Activated CD4-positive, alpha-beta memory T cell treated with anti-CD3 and anti-CD28 coated beads, Interleukin-2, amount 10 ng/mL, durations not matched to agents 7 days and 5 days (primary cell): ENCODE measurements around the gene OR2AE1. TPM values are rescaled to one million over a fixed set of nuclear protein-coding genes. Genes with fewer than 3 reads are reported as not detected.
"Not testable (repeated sequence)": the region's sequence is repeated elsewhere in the genome, so short reads cannot be mapped to it uniquely, and the experiment has no call there.

ENCODE experiments used
- CTCF ChIA-PET: fragments of 350-600 bp; sonication (Branson Sonifier 250); formaldehyde crosslinking; loops from one replicate; lab custom pipeline; 2021; ENCODE audit warnings: antibody characterized with exemption, inconsistent platforms; lab: Charles Lee
- POLR2A ChIA-PET: fragments of 350-600 bp; sonication (Branson Sonifier 250); formaldehyde crosslinking; loops from one replicate; lab custom pipeline; 2021; ENCODE audit warnings: antibody characterized with exemption; lab: Charles Lee
- DNase-seq: peaks from one replicate; pipeline ENCODE4 v3.0.0-alpha.2; 2020
- H3K27ac Mint-ChIP-seq: one replicate; pipeline ENCODE4 v1.8.0; 2021; ENCODE audit warnings: mild to moderate bottlenecking, mixed read lengths
- H3K27me3 Mint-ChIP-seq: one replicate; pipeline ENCODE4 v1.8.0; 2021; ENCODE audit warnings: mixed read lengths
- H3K36me3 Mint-ChIP-seq: one replicate; pipeline ENCODE4 v1.8.0; 2021; ENCODE audit warnings: low read depth, mixed read lengths
- H3K4me1 Mint-ChIP-seq: one replicate; pipeline ENCODE4 v1.8.0; 2021; ENCODE audit warnings: mixed read lengths
- H3K4me3 Mint-ChIP-seq: one replicate; pipeline ENCODE4 v1.8.0; 2021; ENCODE audit warnings: mild to moderate bottlenecking, mixed read lengths
- H3K9me3 Mint-ChIP-seq: one replicate; pipeline ENCODE4 v1.8.0; 2021; ENCODE audit warnings: mixed read lengths
- total RNA-seq, 2 experiments: library from RNA; stranded (reverse); gene quantifications; one replicate each; pipeline ENCODE4 v1.2.3, GENCODE V29; 2021

OR2AE1 gene
- total RNA-seq, 2 experiments from 2014 or later: not detected

DNA sequence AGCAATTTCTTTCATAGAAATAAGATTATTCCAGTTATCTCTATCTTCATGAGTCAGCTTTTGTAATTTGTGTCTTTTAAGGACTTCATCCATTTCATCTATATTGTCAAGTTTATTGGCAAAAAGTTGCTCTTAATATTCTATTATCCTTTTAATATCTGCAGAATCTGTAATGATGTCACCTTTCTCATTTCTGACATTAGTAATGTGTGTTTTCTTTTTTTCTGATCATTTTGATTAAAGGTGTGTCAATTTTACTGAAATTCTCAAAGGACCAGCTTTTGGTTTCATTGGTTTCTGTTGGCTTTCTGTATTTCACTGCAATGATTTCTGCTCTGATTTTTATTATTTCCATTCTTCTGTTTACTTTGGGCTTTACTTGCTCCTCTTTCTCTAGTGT is 17.9 kb upstream of the OR2AE1 start:
- POLR2A ChIA-PET: interaction anchor here (0.5 kb wide), 1 partner anchor 23 kb away, joined by 4 read pairs; no protein-coding TSS in a partner anchor
- H3K4me3 Mint-ChIP-seq: no peak overlapping the region
- H3K27me3 Mint-ChIP-seq: no peaks in the 10 kb centered on the region
- H3K36me3 Mint-ChIP-seq: peaks cover 53% of the 10 kb centered on the region
- no peaks in the 10 kb centered on the region for H3K9me3 Mint-ChIP-seq
- no peak for DNase-seq
- CTCF ChIA-PET: interaction anchor here (0.9 kb wide), 1 partner anchor 85 kb away, joined by 3 read pairs; no protein-coding TSS in a partner anchor
- peaks cover 12% of the 10 kb centered on the region for H3K4me1 Mint-ChIP-seq
- no peak overlapping the region for H3K27ac Mint-ChIP-seq

DNA sequence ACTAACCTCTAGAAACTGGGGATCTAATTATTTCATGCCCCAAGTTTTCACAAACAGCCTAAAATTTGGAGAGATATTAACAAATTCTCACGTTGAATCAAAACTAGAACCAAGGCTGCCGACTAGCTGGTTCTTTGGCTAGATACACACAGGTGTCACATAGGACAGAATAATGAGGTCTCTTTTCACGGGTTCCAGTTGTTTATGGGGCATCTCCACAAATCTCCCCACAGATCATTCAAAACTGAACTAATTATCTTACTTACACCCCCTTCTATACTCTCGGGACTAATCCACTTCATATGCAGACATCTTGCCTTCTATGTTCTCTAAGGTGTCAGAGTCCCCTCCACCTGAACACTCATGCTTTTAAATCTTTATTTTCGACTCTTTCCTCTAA is 16.4 kb upstream of the OR2AE1 start:
- Mint-ChIP-seq H3K36me3 (peaks cover 49% of the 10 kb centered on the region), H3K27ac (no peak overlapping the region), H3K9me3 (no peaks in the 10 kb centered on the region), H3K4me3 (no peak overlapping the region), H3K4me1 (peaks cover 9% of the 10 kb centered on the region), H3K27me3 (no peaks in the 10 kb centered on the region)
- POLR2A ChIA-PET: no interaction called here
- CTCF ChIA-PET: no interaction called here
- DNase-seq: no peak

DNA sequence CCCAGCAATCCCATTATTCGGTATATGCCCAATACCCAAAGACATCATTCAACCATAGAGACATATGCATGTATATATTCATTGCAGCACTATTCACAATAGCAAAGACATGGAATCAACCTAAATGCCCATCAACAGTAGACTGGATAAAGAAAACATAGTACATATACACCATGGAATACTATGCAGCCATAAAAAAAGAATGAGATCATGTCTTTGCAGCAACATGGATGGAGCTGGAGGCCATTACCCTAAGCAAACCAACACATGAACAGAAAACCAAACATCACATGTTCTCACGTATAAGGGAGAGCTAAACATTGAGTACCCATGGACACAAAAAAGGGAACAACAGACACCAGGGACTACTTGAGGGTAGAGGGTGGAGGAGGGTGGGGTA is 13.5 kb upstream of the OR2AE1 start:
- POLR2A ChIA-PET, H3K9me3 Mint-ChIP-seq, H3K27ac Mint-ChIP-seq, DNase-seq, CTCF ChIA-PET, H3K4me3 Mint-ChIP-seq, H3K4me1 Mint-ChIP-seq, H3K27me3 Mint-ChIP-seq: not testable (repeated sequence)
- H3K36me3 Mint-ChIP-seq: peaks cover 43% of the 10 kb centered on the region

DNA sequence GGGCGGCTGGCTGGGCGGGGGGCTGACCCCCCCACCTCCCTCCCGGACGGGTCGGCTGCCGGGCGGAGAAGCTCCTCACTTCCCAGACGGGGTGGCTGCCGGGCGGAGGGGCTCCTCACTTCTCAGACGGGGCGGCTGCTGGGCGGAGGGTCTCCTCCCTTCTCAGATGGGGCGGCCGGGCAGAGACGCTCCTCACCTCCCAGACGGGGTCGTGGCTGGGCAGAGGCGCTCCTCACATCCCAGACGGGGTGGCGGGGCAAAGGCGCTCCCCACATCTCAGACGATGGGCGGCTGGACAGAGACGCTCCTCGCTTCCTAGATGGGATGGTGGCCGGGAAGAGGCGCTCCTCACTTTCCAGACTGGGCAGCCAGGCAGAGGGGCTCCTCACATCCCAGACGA is 11.5 kb upstream of the OR2AE1 start:
- H3K27me3 Mint-ChIP-seq, H3K4me1 Mint-ChIP-seq, H3K4me3 Mint-ChIP-seq, H3K27ac Mint-ChIP-seq, DNase-seq, CTCF ChIA-PET, H3K9me3 Mint-ChIP-seq, POLR2A ChIA-PET: not testable (repeated sequence)
- peaks cover 39% of the 10 kb centered on the region for H3K36me3 Mint-ChIP-seq

DNA sequence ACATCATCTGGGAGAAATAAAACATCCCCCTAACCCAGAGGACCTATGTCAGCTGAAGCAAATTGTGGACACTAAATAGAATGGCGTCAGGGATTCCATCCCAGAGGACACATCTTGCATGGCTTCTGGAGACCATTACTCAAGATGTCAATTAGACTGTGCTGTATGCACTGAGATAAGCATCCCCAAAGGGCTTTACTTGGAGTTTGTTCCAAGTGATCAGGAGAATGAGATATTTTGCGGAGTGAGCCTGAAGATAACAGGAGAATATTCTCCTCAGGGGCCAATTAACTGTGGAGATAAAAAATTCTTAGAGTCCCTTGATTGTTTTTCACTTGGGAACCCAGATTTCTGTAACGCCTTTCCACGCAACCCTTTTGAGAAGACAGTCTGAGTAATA is 4.5 kb upstream of the OR2AE1 start:
- Mint-ChIP-seq H3K36me3 (no peaks in the 10 kb centered on the region), H3K27me3 (no peaks in the 10 kb centered on the region), H3K4me3 (no peak overlapping the region), H3K9me3 (no peaks in the 10 kb centered on the region), H3K4me1 (no peaks in the 10 kb centered on the region), H3K27ac (no peak overlapping the region)
- CTCF ChIA-PET: no interaction called here
- no peak for DNase-seq
- POLR2A ChIA-PET: no interaction called here

DNA sequence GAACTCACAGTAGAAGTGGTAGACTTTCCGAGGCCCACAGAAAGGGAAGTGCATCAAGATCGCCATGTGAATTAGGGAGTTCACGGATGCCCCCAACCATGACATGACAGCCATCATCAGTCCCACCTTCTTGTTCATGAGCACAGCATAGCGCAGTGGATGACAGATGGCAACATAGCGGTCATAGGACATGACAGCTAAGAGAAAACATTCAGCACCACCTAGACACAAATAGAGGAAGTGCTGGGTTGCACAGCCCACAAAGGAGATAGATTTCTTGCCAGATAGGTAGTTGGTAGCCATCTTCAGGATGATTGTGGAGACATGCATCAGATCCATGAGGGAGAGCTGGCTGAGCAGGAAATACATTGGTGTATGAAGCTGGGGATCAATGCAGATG is 342 bp downstream of the OR2AE1 start:
- POLR2A ChIA-PET: no interaction called here
- CTCF ChIA-PET: interaction anchor here (0.7 kb wide), 1 partner anchor 563 kb away, joined by 3 read pairs; no protein-coding TSS in a partner anchor
- DNase-seq: no peak
- H3K27ac Mint-ChIP-seq: no peak overlapping the region
- H3K4me3 Mint-ChIP-seq: no peak overlapping the region
- no peaks in the 10 kb centered on the region for H3K36me3 Mint-ChIP-seq
- H3K27me3 Mint-ChIP-seq: no peaks in the 10 kb centered on the region
- no peaks in the 10 kb centered on the region for H3K9me3 Mint-ChIP-seq
- no peaks in the 10 kb centered on the region for H3K4me1 Mint-ChIP-seq

DNA sequence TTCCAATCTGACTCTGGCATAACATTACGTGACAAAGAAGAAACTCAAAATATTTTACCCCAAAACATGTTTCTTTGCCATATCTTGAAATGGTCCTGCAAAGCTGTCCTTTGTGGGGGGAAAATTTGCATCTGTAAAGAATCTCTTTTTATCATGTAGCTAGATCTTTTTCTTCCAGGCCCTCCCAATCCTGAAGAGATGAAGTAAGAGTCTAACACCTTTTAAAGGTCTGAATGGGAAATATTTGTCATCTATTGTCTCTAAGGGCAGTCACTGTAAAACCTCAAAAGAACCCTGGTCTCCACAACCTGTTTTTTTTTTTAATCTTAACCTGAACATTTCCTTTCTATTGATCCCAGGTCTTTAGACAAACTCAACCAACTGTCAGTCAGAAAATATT is 8.6 kb downstream of the OR2AE1 start:
- no peak overlapping the region for H3K4me3 Mint-ChIP-seq
- H3K9me3 Mint-ChIP-seq: no peaks in the 10 kb centered on the region
- no peaks in the 10 kb centered on the region for H3K36me3 Mint-ChIP-seq
- DNase-seq: no peak
- peaks cover 29% of the 10 kb centered on the region for H3K27me3 Mint-ChIP-seq
- ChIA-PET CTCF (no interaction called here), POLR2A (no interaction called here)
- no peaks in the 10 kb centered on the region for H3K4me1 Mint-ChIP-seq
- H3K27ac Mint-ChIP-seq: no peak overlapping the region

DNA sequence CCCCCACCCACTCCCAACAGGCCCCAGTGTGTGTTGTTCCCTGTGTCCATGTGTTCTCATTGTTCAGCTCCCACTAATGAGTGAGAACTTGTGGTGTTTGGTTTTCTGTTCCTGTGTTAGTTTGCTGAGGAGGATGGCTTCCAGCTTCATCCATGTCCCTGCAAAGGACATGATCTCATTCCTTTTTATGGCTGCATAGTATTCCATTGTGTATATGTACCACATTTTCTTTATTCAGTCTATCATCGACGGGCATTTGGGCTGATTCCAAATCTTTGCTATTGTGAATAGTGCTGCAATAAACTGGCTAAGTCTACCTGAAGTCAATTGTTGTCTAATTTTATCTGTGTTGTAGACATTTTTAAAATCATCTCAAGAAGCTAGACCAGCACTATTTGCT is 9.4 kb downstream of the OR2AE1 start:
- H3K4me1 Mint-ChIP-seq, H3K4me3 Mint-ChIP-seq, CTCF ChIA-PET, DNase-seq, H3K9me3 Mint-ChIP-seq, POLR2A ChIA-PET, H3K36me3 Mint-ChIP-seq, H3K27ac Mint-ChIP-seq: not testable (repeated sequence)
- peaks cover 34% of the 10 kb centered on the region for H3K27me3 Mint-ChIP-seq

DNA sequence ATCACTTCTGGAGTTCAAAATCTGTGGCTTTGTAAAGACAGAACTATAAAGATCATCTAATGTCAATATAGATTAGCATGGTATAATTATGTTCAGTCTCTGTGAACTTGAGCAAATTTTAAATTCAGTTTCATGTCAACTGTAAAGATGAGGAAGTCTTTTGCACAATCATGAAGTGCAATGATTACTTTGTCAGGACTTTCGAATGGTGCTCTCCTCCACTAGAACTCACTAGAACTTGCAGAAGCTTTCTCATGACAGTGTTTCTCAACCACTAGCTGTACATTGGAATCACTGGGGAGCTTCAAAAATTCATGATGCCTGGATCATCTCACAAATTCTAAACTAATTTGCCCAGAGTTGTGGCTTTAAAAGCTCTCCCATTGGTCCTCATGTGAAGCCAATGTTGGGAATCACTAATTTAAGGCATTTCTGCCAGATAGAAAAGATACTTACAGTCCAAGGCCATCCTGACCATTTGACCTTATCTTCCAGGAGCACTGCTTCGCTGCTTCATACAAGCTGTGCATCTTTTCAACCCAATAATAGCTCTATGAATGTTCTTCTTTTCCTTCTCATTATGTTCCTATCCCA is 12.9 kb downstream of the OR2AE1 start:
- Mint-ChIP-seq H3K4me1 (no peaks in the 10 kb centered on the region), H3K27me3 (peaks cover 39% of the 10 kb centered on the region), H3K36me3 (no peaks in the 10 kb centered on the region), H3K9me3 (no peaks in the 10 kb centered on the region), H3K27ac (no peak overlapping the region), H3K4me3 (no peak overlapping the region)
- ChIA-PET POLR2A (interaction anchor here (0.6 kb wide), 1 partner anchor 42 kb away, joined by 3 read pairs; no protein-coding TSS in a partner anchor), CTCF (no interaction called here)
- DNase-seq: no peak

DNA sequence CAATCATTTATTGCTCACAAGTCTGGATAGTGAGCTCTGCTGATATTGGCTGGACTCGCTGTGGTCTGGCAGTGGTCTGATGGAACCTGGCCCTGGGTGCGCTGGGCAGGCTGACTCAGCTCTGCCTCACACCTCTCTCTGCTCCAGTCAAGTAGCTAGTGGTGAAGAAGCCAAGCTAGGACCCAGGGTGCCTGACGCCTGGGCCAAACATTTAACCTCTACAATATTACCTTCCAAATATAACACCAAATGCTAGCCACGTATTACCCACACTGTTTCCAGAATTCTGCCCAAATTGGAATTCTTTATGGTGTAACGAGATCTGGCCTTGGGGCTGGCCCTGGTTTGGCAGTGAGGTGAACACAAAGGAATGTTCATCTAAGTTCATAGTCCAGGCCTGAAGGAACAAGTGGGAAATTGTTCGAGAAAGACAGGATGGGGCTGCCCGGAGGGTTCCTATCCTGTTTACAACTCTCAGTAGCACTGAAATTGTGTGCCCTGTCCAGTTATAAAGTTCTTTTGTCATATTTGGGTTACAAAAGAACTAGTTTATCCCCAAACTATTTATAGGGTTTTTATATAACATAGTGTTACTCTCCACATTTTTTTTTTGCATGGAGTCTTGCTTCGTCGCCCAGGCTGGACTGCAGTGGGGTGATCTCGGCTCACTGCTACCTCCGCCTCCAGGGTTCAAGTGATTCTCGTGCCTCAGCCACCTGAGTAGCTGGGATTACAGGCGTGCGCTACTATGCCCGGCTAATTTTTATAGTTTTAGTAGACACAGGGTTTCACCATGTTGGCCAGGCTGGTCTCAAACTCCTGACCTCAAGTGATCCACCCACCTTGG is 16.3 kb downstream of the OR2AE1 start:
- CTCF ChIA-PET: no interaction called here
- no peaks in the 10 kb centered on the region for H3K9me3 Mint-ChIP-seq
- no peaks in the 10 kb centered on the region for H3K36me3 Mint-ChIP-seq
- DNase-seq: no peak
- no peak overlapping the region for H3K27ac Mint-ChIP-seq
- POLR2A ChIA-PET: no interaction called here
- H3K27me3 Mint-ChIP-seq: peaks cover 26% of the 10 kb centered on the region
- no peak overlapping the region for H3K4me3 Mint-ChIP-seq
- H3K4me1 Mint-ChIP-seq: no peaks in the 10 kb centered on the region

DNA sequence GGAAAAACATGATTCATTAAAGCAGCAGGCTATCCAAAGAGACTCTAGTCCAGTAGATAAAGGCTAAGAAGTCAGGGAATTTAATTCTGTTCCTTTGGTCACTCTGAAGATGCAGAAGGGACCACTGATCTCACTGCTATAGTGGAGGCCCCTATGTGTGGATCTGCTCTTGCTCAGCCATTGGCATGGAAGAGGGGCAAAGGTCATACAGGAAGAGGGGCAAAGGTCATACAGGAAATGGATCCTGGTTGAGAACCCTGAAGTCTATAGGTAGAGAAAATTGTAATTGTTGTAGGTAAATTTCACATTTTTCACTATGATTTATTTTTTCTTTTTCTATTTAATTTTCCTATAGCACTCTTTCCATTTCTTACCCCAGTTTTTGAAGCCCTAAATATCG is 21.6 kb downstream of the OR2AE1 start:
- no peaks in the 10 kb centered on the region for H3K4me1 Mint-ChIP-seq
- H3K36me3 Mint-ChIP-seq: no peaks in the 10 kb centered on the region
- H3K27me3 Mint-ChIP-seq: peaks cover 8% of the 10 kb centered on the region
- DNase-seq: no peak
- no peaks in the 10 kb centered on the region for H3K9me3 Mint-ChIP-seq
- no peak overlapping the region for H3K4me3 Mint-ChIP-seq
- no peak overlapping the region for H3K27ac Mint-ChIP-seq
- ChIA-PET POLR2A (no interaction called here), CTCF (no interaction called here)

DNA sequence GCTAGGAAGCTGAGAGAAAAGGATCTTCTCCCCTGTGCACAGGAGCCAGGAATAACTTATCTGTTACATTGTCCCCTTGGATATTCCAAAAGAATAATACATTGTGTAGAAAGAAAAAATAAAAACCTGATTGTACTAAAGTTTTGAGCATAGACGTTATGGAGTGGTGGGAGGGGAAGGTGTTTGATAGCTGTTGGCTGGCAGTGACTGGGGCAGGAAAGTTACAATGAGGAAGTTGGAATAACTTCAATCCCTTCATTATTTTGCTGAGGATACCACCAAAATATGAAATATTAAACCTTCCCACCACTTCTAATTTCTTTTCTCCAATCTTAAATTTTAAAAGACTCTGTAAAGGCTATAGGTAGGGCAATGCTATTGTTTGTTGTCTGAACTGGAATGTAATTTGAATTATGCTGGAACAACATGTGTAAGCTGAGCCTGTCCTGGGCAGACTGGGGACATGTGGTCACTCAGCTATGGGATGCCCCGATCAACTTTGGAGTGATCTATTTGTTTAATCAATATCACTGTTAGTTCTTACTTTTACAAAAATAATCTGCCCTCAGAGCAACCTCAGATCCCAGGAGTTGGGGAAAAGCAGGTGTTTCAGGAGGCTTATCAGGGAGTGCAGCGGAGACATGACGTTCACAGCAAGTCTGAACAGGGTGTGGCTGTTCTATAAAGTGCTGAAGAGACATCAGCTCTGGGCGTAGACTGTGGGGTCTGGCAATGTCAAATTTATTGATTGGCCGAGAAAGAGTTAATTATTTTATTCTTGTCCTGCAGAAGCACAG is 28.2 kb downstream of the OR2AE1 start:
- no peak for DNase-seq
- Mint-ChIP-seq H3K4me3 (no peak overlapping the region), H3K9me3 (no peaks in the 10 kb centered on the region), H3K27ac (no peak overlapping the region), H3K27me3 (peaks cover 9% of the 10 kb centered on the region), H3K36me3 (no peaks in the 10 kb centered on the region), H3K4me1 (no peaks in the 10 kb centered on the region)
- ChIA-PET CTCF (no interaction called here), POLR2A (no interaction called here)

DNA sequence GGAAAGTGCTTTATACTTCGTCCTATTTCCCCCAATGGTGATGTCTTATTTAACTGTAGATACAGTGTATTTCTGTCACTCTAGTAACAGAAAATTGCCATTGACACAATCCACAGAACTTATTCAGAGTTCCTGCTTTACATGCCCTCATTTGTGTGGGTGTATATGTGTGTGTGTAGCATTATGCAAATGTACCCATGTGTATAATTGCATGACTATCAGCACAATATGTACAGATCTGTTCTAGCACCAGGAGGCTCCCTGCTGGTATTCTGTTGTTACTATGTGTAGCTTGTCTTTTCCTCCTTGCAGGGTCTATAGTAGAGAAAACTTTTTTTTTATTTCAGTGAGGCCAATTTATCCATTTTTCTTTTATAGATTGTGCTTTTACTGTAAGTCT is 32.5 kb downstream of the OR2AE1 start:
- H3K9me3 Mint-ChIP-seq: no peaks in the 10 kb centered on the region
- no peak overlapping the region for H3K27ac Mint-ChIP-seq
- H3K4me1 Mint-ChIP-seq: no peaks in the 10 kb centered on the region
- H3K27me3 Mint-ChIP-seq: peaks cover 20% of the 10 kb centered on the region
- CTCF ChIA-PET: no interaction called here
- no peaks in the 10 kb centered on the region for H3K36me3 Mint-ChIP-seq
- H3K4me3 Mint-ChIP-seq: no peak overlapping the region
- POLR2A ChIA-PET: no interaction called here
- no peak for DNase-seq
